Measurements from ENCODE around the gene RASAL2.
"Not testable (repeated sequence)": the region's sequence is repeated elsewhere in the genome, so short reads cannot be mapped to it uniquely, and the experiment has no call there.

The RASAL2 gene

DNA sequence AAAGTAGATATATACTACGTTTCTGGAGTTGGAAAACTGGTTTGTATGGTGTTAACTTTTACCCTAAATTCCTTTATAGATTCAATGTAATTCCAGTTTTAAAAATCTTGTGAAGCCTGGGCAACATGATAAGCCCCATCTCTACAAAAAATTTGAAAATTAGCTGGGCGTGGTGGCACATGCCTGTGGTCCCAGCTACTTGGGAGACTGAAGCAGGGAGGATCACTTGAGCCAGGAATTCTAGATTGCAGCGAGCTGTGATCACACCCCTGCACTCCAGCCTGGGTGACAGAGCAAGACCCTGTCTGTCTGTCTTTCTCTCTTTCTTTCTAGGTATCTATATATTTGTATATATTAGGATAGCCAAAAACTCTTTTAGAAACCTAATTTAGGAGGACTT is 260.9 kb downstream of the RASAL2 start:
- no peak for DNase-seq

DNA sequence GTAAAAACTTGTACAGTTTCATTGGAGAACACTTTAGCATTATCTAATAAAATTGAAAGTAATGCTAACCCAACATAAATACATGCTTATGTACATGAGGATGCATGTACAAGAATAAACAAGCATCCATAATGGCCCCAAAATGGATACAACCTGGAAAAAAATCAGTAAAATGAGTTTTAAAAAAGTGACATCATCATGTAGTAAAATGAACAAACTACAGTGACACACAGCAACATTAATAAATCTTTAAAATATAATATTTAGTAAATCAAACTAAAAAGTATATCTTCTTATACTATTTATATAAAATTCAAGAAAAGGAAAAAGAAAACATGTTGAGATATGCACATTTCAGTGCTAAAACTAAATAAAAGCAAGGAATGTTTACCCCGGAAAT is 262.4 kb downstream of the RASAL2 start:
- no peak for DNase-seq

DNA sequence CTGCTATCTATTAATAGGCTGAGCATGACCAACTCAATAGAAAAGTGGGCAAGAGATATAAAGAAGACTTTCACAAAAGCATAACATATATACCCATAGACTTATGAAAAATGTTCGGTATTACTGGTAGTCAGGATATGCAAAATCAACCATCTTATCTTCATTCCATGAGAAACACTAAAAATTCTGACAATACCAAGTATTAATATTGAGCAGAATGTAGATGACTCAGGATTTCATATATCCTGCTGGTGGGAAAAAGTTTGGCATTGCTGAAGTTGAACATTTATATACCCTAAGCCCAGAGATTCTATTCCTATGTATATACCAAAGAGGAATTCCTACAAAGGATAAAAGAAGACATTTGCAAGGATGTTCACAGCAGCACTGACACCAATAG is 264.6 kb downstream of the RASAL2 start:
- DNase-seq = no peak

DNA sequence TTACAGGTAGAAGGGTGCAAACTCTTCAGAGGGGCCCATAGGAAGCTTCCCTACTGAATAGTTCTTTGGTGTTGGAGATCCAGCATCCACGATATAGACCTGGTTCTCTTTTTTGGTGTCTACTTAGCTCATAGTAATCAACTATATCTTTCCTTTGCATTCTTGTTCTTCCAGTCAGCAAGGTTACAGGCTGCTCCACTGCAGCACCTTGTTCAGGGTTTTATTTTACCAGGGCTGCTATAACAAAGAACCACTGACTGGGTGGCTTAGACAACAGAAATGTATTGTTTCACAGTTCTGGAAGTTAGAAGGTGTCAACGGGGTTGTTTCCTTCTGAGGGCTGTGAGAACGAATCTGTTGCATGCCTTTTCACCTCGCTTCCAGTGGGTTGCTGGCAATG is 266.5 kb downstream of the RASAL2 start:
- no peak for DNase-seq

DNA sequence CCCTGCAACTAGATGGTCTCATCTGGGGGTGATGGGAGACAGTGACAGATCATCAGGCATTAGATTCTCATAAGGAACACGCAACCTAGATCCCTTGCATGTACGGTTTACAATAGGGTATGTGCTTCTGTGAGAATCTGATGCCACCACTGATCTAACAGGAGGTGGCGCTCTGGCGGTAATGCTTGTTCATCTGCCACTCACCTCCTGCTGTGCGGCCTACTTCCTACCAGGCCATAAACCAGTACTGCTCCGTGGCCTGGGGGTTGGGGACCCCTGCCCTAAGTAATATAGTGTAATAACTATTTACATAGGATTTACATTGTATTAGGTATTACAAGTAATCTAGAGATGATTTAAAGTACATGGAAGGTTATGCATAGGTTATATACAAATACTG is 267.9 kb downstream of the RASAL2 start:
- DNase-seq = no peak

DNA sequence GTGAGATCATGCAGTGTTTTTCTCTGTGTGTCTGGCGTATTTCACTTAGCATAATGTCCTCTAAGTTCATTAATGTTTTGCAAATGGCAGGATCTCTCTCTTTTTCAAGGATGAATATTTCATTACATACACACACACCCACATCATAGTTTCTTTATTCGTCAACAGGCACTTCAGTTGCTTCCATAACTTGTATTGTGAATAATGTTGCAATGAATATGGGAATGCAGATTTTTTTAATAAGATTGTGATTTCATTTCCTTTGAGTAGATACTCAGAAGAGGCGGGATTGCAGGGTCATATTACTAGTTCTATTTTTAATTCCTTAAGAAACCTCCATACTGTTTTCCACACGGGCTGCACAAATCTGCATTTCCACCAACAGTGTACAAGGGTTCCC is 268.8 kb downstream of the RASAL2 start:
- DNase-seq = no peak

DNA sequence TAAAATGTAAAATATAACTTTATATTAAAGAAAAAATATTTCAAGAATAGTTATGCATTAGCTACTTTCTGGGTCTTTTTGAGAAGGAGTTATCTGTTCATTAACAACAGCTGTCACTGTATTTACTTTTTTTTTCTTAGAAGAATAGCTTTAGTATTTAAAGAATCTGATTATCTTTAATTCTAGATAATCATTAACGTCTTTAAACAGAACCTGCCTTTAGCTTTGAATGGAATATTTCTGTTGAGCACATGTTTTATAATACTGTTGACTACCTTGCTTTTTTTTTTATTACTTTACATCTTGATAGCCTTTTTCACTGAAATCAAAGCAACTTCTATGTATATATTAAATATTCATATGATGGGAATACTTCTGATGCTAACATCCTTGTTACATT is 270.9 kb downstream of the RASAL2 start:
- DNase-seq = no peak

DNA sequence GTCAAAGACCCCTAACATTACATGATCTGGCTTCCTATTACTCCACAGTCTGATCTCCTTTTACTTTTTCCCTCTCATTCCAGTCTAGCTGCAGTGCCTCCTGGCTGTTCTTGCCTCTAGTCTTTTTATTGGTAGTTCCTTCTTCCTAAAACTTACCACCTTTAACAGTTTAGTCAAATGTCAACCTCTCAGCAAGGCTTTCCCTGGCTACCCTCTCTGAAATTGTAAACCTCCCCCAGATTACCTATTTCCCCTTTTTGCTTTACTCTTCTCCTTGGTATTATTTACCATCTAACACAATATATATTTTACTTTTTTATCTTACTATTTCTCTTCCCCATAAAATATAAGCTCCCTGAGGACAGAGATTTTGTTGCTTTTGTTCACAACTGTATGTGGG is 273.2 kb downstream of the RASAL2 start:
- DNase-seq = no peak

DNA sequence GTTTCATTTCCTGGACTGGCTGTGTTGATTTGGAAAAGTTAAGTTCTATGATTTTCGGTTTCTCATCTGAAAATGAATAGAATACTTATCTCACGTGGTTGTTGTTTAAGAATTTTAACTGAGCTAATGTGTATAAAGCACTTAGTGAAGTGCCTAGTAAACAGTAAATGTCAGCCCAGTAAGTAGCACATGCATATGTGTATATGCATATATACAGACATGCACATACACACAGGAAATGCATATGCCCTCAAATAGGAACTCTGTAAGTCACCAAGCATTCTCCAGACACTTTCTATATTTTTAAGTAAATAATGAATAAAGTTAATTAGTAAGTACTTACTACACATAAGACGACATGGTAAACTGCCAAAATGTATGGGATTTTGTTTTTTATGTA is 274.3 kb downstream of the RASAL2 start:
- no peak for DNase-seq

DNA sequence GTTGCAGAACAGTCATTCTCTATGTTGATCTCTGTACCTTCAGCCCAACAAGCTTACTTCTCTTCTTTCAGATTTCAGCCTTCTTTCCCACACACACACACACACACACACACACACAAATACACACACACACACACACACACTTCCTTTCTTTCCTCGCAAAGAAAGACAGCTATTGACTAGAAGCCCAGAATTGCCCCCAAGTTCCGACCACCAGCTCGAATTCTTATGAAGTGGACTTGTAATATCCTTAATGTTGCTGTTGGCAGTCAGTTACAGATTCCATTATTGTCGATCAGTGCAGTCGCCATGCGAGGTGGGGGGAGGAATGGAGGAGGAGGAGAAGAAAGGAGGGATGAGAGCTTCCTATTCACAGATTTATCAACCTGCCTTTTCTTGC is 277.3 kb downstream of the RASAL2 start:
- no peak for DNase-seq

DNA sequence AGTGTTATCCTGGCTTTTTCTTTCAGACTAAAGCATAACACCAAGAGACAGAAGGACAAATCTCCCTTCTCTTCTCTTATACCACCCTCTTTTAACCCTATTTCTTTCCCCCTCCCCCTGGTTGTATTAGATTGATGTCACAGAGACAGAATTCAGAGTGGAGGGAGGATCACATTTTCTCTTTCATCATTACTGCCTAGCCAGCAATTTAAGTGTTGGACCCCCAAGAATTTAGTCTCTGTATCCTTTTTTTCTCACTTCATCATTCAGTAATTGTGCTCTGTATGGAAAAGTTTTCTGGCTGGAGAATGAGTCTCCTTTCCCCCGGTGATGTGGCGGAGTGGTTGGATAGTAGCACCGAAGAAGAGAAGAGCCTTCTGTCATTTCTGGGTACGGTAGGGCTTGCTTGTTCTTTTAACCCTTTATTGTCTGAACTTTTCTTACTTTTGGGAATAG is 278.1 kb downstream of the RASAL2 start:
- DNase-seq = no peak

DNA sequence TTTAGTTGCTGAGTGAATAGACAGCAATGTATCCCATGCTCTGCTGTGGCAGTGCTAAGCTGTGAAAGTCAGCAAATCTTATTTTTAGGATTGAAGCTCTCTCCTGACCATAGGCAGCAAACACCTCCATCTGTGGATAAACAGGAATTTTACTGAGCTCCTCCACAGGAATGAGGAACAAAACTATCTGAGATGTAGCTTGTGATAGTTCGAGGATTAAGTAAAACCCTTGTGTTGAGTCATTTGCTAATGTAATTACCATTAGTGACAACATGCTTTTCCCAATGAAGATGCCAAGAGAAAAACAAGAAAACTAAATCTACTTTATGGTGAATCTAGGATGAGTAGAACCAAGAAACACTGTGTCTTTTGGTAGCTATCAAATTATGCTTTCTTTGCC is 280.1 kb downstream of the RASAL2 start:
- no peak for DNase-seq

DNA sequence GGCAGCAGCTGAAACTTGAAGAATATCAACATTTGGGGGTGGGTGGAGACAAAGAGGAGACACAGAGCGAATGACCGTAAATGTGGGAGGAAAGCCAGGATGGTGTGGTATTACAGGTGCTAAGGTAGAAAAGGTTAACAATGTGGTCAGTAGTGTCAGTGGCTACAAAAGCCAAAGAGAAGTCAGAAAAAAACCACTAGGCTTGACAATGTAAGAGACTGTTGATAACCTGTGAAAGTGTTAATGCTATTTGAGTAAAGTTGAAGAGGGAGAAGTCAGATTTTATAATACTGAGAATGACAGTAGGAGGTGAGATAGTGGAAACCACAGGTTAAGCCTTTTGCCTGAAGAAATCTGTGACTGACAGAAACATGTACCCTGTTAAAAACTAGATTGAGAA is 282.1 kb downstream of the RASAL2 start:
- no peak for DNase-seq

DNA sequence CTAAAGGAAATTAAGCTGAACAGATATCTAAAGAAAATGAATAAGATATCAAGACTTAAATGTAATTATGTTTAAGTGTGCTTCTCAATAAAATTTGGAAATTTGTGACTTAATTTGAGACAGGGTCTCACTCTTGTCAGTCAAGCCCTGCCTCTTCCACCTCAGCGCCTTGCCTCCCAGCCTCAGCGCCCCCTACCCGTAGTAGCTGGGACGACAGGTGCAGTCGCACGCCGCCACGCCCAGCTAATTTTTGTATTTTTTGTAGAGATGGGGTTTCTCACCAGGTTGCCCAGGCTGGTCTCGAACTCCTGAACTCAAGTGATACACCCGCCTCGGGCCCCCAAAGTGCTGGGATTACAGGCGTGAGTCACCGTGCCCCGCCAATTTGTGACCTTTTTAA is 285.9 kb downstream of the RASAL2 start:
- DNase-seq = no peak

DNA sequence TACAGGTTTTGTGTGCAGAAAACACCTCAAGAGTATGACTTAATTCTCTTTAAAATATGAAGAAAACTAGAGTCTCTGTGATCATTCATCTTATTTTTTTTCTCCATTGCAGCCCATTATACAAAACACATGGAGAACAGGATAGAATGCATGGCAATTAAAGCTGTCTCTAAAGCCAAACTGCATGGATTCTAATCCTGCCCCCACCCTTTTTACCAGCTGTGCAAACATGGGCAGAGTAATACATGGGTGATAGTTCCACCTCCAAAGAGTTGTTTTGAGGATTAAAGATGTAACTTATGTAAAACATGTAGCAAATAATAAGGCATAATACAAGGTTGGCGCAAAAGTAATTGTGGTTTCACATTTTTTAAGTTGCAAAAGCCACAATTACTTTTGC is 288.5 kb downstream of the RASAL2 start:
- DNase-seq = no peak

DNA sequence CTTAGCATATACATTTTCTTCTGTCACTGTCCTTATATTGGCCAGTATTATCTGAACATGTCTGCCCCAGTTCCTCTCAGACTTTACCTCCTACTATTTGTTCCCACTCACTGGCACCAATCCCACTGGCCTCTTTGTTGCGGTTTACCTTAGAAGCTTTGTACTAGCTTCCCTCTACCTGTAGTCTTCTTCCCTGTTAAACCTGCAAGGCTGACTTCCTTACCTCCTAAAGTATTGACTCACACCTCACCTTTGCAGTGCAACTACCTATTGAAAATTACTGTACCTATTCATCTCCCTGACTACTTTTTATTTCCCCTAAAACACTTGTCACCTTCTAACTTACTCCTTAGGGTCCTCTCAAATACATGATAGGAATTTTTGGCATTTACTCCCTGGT is 291.8 kb downstream of the RASAL2 start:
- no peak for DNase-seq

DNA sequence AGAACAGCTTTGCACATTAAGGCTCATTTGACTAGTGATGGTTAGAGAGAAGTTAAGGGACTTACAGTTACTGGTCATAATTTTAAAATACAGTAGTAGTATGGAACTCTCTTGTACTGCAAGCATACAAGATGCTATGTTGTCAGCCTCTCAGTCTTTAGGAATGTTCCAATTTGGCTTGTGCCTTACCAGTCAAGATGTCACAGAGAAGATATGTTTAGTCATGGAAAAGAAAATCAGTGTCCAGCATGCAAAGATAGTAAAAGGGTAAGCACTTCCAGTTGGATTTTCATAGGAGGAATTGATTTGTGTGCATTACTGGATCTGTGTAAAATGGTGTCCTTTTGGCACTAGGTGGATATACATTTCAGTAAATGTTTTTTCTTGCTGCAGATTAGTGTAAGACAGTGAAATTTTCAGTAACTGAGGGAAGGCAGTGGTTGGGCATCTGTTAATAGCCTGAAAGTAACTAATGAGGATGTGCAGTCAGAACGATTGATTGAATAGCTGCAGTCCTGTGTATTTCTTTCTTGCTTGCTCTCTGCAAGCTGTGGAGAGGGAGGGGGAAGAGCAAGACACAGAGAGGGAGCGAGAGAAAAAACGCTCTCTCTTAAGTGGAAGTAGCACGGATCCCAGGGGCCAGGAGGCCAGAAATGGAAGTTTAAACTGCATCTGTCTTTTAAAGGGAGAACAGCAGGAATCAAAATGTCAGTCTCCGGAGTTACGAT is 294.7 kb downstream of the RASAL2 start:
- DNase-seq = no peak

DNA sequence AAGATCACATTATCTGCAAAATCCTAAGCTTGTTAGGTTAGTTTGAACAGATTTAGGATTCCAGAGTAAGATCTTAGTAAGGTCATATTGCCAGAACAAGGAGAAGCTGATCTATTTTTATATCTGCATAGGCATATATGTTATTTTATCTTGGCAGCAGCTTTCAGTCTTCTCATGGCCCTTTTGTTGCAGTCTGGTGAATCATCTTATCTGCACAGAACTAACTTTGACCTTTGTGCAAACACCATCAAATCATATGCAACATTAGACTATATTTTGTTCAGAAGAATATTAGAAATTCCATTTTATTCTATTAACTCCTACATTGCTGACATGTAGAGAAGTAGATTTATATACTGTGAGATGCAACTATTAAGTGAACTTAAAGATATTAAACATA is 295.5 kb downstream of the RASAL2 start:
- no peak for DNase-seq

DNA sequence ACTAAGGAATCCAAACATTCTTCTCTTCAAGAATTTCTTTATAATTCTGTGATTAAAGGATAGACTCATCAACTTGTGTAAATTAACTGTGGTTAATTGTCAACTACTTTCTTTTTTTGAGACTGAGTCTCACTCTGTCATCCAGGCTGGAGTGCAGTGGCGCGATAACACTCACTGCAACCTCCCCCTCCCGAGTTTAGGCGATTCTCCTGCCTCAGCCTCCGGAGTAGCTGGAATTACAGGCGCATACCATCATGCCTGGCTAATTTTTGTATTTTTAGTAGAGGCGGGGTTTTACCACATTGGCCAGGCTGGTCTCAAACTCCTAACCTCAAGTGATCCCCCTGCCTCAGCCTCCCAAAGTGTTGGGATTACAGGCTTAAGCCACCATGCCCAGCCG is 296.4 kb downstream of the RASAL2 start:
- not testable (repeated sequence) for DNase-seq

DNA sequence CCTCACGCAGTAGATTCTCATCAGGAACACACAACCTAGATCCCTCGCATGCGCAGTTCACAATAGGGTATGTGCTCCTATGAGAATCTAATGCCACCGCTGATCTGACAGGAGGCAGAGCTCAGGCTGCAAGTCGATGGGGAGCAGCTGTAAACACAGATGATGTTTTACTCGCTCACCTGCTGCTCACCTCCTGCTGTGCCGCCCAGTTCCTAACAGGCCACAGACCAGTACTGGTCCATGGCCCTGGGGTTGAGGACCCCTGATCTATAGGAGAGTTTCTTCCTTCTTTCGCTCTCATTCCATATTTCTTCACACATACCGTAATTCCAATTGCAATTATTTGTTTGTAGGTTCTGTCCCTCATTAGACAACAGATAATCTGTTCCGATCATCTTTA is 299.5 kb downstream of the RASAL2 start:
- DNase-seq = no peak

DNA sequence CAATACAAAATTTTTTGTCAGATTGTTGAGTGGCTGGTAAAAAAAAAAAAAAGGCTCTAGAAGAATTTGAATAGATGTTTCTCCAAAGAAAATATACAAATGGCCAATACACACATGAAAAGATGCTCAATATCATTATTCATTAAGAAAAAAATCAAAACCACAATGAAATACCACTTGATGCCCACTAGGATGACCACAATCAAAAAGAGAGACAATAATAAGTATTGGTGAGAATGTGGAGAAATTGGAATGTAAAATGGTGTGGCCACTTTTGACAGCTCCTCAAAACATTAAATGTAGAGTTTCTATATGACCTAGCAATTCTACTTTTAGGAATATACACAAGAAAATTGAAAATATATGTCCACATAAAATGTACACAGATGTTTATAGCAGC is 302.9 kb downstream of the RASAL2 start:
- no peak for DNase-seq

DNA sequence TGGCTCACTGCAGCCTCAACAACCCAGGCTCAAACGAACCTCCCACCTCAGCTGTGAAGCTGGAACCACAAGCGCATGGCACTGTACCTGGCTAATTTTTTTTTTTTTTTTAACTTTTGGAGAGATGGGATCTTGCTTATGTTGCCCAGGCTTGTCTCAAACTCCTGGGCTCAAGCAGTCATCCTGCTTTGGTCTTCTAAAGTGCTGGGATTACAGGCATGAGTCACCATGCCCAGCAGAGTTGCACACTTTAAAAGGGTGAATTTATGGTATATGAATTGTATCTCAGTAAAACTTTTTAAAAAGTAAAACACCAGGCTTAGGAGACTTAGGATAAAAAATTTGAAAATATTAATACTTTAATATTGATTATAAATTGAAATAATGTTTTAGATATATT is 303.8 kb downstream of the RASAL2 start:
- DNase-seq = no peak

DNA sequence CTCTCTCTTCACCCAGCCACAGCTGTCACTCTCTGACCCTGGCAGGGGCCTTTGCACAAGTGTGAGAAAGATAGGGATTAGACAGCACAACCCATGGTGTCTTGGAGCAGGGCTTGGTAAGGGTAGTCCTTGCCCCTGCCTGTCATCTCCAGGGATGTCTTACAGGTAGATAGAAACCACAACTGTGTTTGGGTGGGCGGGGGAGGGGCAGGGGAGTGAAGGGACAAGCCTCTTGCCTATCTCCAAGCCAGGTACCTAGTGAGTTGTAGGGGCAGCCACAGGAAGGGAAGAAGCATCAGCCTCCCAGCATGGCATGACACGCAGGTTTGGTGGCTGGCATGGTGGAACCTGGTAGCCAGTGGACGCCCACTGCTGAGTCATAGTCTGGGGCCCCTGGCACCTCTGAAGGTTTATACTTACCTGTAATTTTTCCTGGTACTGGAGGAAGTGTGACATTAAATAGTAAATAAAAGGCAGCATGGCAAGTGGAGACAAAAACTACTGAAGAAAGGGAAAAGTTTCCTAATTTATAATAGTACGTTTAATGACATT is 305.3 kb downstream of the RASAL2 start:
- no peak for DNase-seq

DNA sequence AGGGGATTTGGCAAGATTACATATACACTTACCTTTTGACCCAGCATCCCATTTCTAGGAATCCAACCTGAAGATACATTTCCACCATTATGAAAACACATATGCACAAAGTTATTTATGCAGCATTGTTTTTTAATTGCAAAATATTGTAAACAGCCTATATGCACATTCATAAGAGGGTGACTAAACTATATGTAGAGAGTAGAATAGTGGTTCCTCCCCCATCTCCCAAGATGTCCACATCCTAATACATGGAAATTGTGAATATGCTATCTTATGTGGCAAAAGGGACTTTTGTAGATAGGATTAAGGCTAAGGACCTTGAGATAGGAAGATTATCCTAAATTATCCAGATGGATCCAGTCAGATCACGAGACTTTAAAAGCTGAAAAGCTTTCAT is 311.2 kb downstream of the RASAL2 start:
- no peak for DNase-seq

DNA sequence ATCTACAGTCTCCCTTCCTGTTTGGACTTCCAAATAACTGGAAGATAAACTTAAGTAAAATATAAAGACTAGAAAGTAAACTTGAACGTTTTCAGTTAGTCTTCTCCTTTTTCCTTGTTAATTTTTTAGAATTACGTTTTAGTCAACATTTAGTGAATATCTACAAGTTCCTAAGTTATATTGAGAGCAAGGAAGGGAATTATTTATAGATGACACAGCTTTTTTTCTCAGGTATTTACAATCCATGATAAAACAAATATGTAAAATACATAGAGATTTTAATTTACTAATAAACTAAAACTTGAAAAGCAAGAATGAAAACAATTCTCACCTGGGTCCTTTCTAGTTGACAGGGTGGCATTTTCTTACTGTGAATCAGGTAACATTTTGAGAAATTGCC is 313.3 kb downstream of the RASAL2 start:
- no peak for DNase-seq

All from GOT3 (cell line).